WTC11 (cell line): ENCODE data around the gene TAF1D. TPM values are rescaled to one million over a fixed set of nuclear protein-coding genes. Genes with fewer than 3 reads are reported as not detected.

Experiments
- ATAC-seq: fragments of 200-7000 bp; cut with Tn5 transposase; 2 replicates; pipeline ENCODE4 v1.10.0; 2021; ENCODE audit warnings: mild to moderate bottlenecking, moderate library complexity
- CTCF ChIA-PET: fragments of 300-600 bp; sonication (Branson Sonifier 250); formaldehyde crosslinking; loops from one replicate; lab custom pipeline; 2021; ENCODE audit warnings: antibody characterized with exemption; lab: Charles Lee
- POLR2A ChIA-PET: fragments of 350-600 bp; sonication (Branson Sonifier 250); formaldehyde crosslinking; loops from one replicate; lab custom pipeline; 2021; ENCODE audit warnings: antibody characterized with exemption; lab: Charles Lee
- DNase-seq: peaks from one replicate; pipeline ENCODE4 v3.0.0; 2021; ENCODE audit warnings: low spot score
- H3K27ac Mint-ChIP-seq: 2 replicates; pipeline ENCODE4 v1.8.0; 2021; ENCODE audit warnings: mixed read lengths
- H3K27me3 Mint-ChIP-seq: 2 replicates; pipeline ENCODE4 v1.8.0; 2021; ENCODE audit warnings: low read depth, mild to moderate bottlenecking, moderate library complexity, mixed read lengths
- H3K36me3 Mint-ChIP-seq: 2 replicates; pipeline ENCODE4 v1.8.0; 2021; ENCODE audit warnings: mixed read lengths
- H3K4me1 Mint-ChIP-seq: 2 replicates; pipeline ENCODE4 v1.8.0; 2022; ENCODE audit warnings: mixed read lengths
- H3K4me3 Mint-ChIP-seq: 2 replicates; pipeline ENCODE4 v1.8.0; 2021; ENCODE audit warnings: mild to moderate bottlenecking, moderate library complexity, mixed read lengths
- H3K9me3 Mint-ChIP-seq: 2 replicates; pipeline ENCODE4 v1.8.0; 2021; ENCODE audit warnings: mixed read lengths
- AR ChIP-seq: fragments of 250-450 bp; sonication (Bioruptor Pico); IDR thresholded peaks from 2 replicates; pipeline ENCODE4 v1.9.0; 2021; ENCODE audit warnings: mild to moderate bottlenecking
- ATF1 ChIP-seq: sonication (generic); formaldehyde crosslinking; IDR thresholded peaks from 2 replicates; pipeline ENCODE4 v1.8.1; 2023; ENCODE audit warnings: mild to moderate bottlenecking, moderate library complexity, missing genetic modification reagents
- CBFB ChIP-seq: sonication (generic); formaldehyde crosslinking; IDR thresholded peaks from 2 replicates; pipeline ENCODE4 v1.8.1; 2022; ENCODE audit warnings: mild to moderate bottlenecking, low read depth, missing genetic modification reagents
- CREM ChIP-seq: sonication (generic); formaldehyde crosslinking; IDR thresholded peaks from 2 replicates; pipeline ENCODE4 v1.8.1; 2022; ENCODE audit warnings: mild to moderate bottlenecking, missing genetic modification reagents, moderate library complexity
- EMX1 ChIP-seq: fragments of 250-450 bp; sonication (Bioruptor Pico); IDR thresholded peaks from 2 replicates; pipeline ENCODE4 v1.8.0; 2021; ENCODE audit warnings: mild to moderate bottlenecking
- ETV6 ChIP-seq: sonication (generic); formaldehyde crosslinking; IDR thresholded peaks from 2 replicates; pipeline ENCODE4 v1.8.1; 2022; ENCODE audit warnings: mild to moderate bottlenecking, missing genetic modification reagents
- FOXP4 ChIP-seq: sonication (generic); formaldehyde crosslinking; IDR thresholded peaks from 2 replicates; pipeline ENCODE4 v1.8.0; 2022; ENCODE audit warnings: mild to moderate bottlenecking, missing genetic modification reagents
- JUN ChIP-seq: sonication (generic); formaldehyde crosslinking; IDR thresholded peaks from 2 replicates; pipeline ENCODE4 v1.8.0; 2023; ENCODE audit warnings: mild to moderate bottlenecking, missing genetic modification reagents
- MLX ChIP-seq: sonication (generic); formaldehyde crosslinking; IDR thresholded peaks from 2 replicates; pipeline ENCODE4 v1.8.1; 2023; ENCODE audit warnings: mild to moderate bottlenecking, missing genetic modification reagents, moderate library complexity
- MXD4 ChIP-seq: fragments of 250-450 bp; sonication (Bioruptor Pico); IDR thresholded peaks from 2 replicates; pipeline ENCODE4 v1.8.0; 2021; ENCODE audit warnings: mild to moderate bottlenecking, moderate library complexity, borderline replicate concordance
- MYBL2 ChIP-seq: sonication (generic); formaldehyde crosslinking; IDR thresholded peaks from 2 replicates; pipeline ENCODE4 v1.8.1; 2023; ENCODE audit warnings: mild to moderate bottlenecking, moderate library complexity, missing genetic modification reagents
- NFE2L1 ChIP-seq: sonication (generic); formaldehyde crosslinking; IDR thresholded peaks from 2 replicates; pipeline ENCODE4 v1.8.1; 2023; ENCODE audit warnings: missing genetic modification reagents
- NFYB ChIP-seq: sonication (generic); formaldehyde crosslinking; conservative IDR thresholded peaks from 2 replicates; pipeline ENCODE4 v1.8.0; 2022; ENCODE audit warnings: low read depth, missing genetic modification reagents
- SOX15 ChIP-seq: fragments of 250-450 bp; sonication (Bioruptor Pico); IDR thresholded peaks from 2 replicates; pipeline ENCODE4 v1.9.0; 2021; ENCODE audit warnings: mild to moderate bottlenecking
- TEAD1 ChIP-seq: sonication (generic); formaldehyde crosslinking; IDR thresholded peaks from 2 replicates; pipeline ENCODE4 v1.8.0; 2022; ENCODE audit warnings: mild to moderate bottlenecking, missing genetic modification reagents
- USF1 ChIP-seq: sonication (generic); formaldehyde crosslinking; IDR thresholded peaks from 2 replicates; pipeline ENCODE4 v1.8.0; 2022; ENCODE audit warnings: mild to moderate bottlenecking, missing genetic modification reagents
- ZNF121 ChIP-seq: sonication (generic); formaldehyde crosslinking; IDR thresholded peaks from 2 replicates; pipeline ENCODE4 v1.8.0; 2023; ENCODE audit warnings: missing genetic modification reagents
- ZNF671 ChIP-seq: fragments of 250-450 bp; sonication (Bioruptor Pico); IDR thresholded peaks from 2 replicates; pipeline ENCODE4 v1.8.0; 2021; ENCODE audit warnings: mild to moderate bottlenecking
- total RNA-seq: library from RNA; stranded (reverse); gene quantifications from 3 replicates; pipeline ENCODE4 v1.2.3, GENCODE V29; 2021
- TF ChIP-seq, protein P1 (sequence below): sonication (generic); formaldehyde crosslinking; IDR thresholded peaks from 2 replicates; pipeline ENCODE4 v1.8.1; 2022; ENCODE audit warnings: low read depth, mild to moderate bottlenecking, moderate library complexity, missing genetic modification reagents, borderline replicate concordance
- TF ChIP-seq, protein P2 (sequence below): sonication (generic); formaldehyde crosslinking; IDR thresholded peaks from 2 replicates; pipeline ENCODE4 v1.8.0; 2022; ENCODE audit warnings: mild to moderate bottlenecking, missing genetic modification reagents
- TF ChIP-seq, protein P3 (sequence below): sonication (generic); formaldehyde crosslinking; IDR thresholded peaks from 2 replicates; pipeline ENCODE4 v1.8.1; 2023; ENCODE audit warnings: mild to moderate bottlenecking, moderate library complexity, missing genetic modification reagents
- TF ChIP-seq, protein P4 (sequence below): sonication (generic); formaldehyde crosslinking; IDR thresholded peaks from 2 replicates; pipeline ENCODE4 v1.8.1; 2022; ENCODE audit warnings: low read depth, missing genetic modification reagents, borderline replicate concordance
- TF ChIP-seq, protein P5 (sequence below): fragments of 250-450 bp; sonication (Bioruptor Pico); IDR thresholded peaks from 2 replicates; pipeline ENCODE4 v1.9.0; 2021; ENCODE audit warnings: moderate library complexity, mild to moderate bottlenecking, inconsistent platforms, borderline replicate concordance

TAF1D gene
- total RNA-seq, 1 experiment from 2014 or later, result 223 TPM

DNA sequence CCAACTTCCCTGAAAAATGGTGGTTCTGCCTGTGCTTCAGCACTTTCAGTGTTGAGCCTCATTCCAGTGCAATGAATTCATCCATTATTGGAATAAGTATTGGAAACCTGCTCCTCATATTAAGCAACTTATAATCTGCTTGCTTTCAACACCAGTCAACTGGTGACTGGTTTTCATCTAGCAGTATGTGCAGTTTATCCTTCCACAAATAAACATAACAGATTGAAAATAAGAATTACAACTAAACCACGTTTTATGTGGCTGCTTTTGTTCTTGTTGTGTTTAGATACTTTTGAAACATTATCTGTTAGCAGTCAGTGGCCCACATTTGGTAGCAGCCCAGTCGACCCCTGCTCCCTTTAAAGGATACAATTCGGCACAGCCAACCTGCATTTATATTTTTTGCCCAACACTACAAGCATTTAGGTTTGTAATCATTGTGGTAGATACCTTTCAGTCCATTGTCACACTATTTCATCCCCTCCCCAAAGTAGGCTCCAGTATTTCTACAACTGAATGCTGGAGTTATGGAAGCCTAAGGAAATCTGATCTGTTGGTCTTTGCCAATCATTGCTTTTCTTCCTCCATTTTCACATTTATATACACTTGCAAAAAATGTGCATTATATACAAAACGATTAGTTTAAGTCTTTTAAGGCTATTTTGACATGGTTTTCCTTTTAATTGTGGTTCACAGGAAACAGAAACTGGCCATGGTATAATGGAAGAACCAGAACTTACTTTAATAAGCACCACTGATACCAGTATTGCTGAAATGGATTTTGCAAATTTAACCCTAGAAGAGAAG, 13.1 kb downstream of the TAF1D start (continued):
- TF ChIP-seq EMX1 (peak; percentile 61; the same call in 1 of the 2 replicates), ATF1 (CRISPR knock-in tag) (no peak), MYBL2 (no peak), ETV6 (no peak), CREM (CRISPR knock-in tag) (no peak; the same call in 1 of the 2 replicates), FOXP4 (CRISPR knock-in tag) (no peak), AR (CRISPR knock-in tag) (peak; percentile 92), NFYB (CRISPR knock-in tag) (no peak), MXD4 (no peak), ZNF671 (CRISPR knock-in tag) (peak; percentile 41), MLX (CRISPR knock-in tag) (no peak)
- TF ChIP-seq, protein P1, sequence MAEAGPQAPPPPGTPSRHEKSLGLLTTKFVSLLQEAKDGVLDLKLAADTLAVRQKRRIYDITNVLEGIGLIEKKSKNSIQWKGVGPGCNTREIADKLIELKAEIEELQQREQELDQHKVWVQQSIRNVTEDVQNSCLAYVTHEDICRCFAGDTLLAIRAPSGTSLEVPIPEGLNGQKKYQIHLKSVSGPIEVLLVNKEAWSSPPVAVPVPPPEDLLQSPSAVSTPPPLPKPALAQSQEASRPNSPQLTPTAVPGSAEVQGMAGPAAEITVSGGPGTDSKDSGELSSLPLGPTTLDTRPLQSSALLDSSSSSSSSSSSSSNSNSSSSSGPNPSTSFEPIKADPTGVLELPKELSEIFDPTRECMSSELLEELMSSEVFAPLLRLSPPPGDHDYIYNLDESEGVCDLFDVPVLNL (CRISPR knock-in tag), result no peak
- TF ChIP-seq, protein P2, sequence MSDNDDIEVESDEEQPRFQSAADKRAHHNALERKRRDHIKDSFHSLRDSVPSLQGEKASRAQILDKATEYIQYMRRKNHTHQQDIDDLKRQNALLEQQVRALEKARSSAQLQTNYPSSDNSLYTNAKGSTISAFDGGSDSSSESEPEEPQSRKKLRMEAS, result no peak
- TF ChIP-seq, protein P3, sequence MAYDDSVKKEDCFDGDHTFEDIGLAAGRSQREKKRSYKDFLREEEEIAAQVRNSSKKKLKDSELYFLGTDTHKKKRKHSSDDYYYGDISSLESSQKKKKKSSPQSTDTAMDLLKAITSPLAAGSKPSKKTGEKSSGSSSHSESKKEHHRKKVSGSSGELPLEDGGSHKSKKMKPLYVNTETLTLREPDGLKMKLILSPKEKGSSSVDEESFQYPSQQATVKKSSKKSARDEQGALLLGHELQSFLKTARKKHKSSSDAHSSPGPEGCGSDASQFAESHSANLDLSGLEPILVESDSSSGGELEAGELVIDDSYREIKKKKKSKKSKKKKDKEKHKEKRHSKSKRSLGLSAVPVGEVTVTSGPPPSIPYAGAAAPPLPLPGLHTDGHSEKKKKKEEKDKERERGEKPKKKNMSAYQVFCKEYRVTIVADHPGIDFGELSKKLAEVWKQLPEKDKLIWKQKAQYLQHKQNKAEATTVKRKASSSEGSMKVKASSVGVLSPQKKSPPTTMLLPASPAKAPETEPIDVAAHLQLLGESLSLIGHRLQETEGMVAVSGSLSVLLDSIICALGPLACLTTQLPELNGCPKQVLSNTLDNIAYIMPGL (CRISPR knock-in tag), result no peak
- TF ChIP-seq, protein P4, sequence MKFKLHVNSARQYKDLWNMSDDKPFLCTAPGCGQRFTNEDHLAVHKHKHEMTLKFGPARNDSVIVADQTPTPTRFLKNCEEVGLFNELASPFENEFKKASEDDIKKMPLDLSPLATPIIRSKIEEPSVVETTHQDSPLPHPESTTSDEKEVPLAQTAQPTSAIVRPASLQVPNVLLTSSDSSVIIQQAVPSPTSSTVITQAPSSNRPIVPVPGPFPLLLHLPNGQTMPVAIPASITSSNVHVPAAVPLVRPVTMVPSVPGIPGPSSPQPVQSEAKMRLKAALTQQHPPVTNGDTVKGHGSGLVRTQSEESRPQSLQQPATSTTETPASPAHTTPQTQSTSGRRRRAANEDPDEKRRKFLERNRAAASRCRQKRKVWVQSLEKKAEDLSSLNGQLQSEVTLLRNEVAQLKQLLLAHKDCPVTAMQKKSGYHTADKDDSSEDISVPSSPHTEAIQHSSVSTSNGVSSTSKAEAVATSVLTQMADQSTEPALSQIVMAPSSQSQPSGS (CRISPR knock-in tag), result no peak

- H3K27ac Mint-ChIP-seq, result no peak overlapping the region
- H3K4me1 Mint-ChIP-seq, result no peaks in the 10 kb centered on the region
- H3K27me3 Mint-ChIP-seq, result no peaks in the 10 kb centered on the region
- TF ChIP-seq, protein P5, sequence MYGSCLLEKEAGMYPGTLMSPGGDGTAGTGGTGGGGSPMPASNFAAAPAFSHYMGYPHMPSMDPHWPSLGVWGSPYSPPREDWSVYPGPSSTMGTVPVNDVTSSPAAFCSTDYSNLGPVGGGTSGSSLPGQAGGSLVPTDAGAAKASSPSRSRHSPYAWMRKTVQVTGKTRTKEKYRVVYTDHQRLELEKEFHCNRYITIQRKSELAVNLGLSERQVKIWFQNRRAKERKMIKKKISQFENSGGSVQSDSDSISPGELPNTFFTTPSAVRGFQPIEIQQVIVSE, result no peak
- TF ChIP-seq CBFB (CRISPR knock-in tag) (no peak), ZNF121 (no peak), JUN (no peak), NFE2L1 (CRISPR knock-in tag) (no peak), TEAD1 (CRISPR knock-in tag) (no peak), USF1 (CRISPR knock-in tag) (no peak), SOX15 (CRISPR knock-in tag) (no peak)
- CTCF ChIA-PET, result no interaction called here
- no peak for ATAC-seq
- POLR2A ChIA-PET, result no interaction called here
- DNase-seq, result no peak
- H3K36me3 Mint-ChIP-seq, result peaks cover 60% of the 10 kb centered on the region
- no peak overlapping the region for H3K4me3 Mint-ChIP-seq
- no peaks in the 10 kb centered on the region for H3K9me3 Mint-ChIP-seq
Measured at GRCh38 chr11:93724089-93724488, 17.2 kb downstream of the TAF1D start.
